ENCODE data around the gene PSD2. TPM values are rescaled to one million over a fixed set of nuclear protein-coding genes. Genes with fewer than 3 reads are reported as not detected.

PSD2 gene
- total RNA-seq, 4 donors from 2014 or later, result under 0.01 to 0.17 (median 0.13) TPM; not detected in 1

DNA sequence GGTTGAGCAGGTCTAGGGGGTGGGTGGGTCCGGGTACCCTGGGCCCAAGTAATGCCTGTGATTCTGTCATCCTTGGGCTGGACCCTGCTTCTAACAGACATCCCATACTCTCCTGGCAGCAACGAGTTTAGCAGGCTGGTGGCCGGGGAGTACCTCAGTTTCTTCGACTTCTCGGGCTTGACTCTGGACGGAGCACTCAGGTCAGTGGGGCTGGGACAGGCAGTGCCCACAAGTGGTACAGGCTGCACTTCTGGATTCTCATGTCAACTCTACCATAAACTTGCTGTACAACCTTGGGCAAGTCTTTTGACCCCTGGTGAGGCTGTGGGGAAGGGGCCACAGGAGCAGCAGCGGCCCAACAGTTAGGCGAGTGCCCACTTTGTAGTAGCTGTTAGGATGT is 21.8 kb downstream of the PSD2 start:
- DNase-seq (ENCODE audit: extremely low spot score), result no peak
- intact Hi-C loops (cut with DNase I), result no loop called here
- Histone ChIP-seq H3K4me1 (no peaks in the 10 kb centered on the region), H3K9me3 (peaks cover 0 to 11% (median 6%) of the 10 kb centered on the region in 4 donors), H3K36me3 (no peaks in the 10 kb centered on the region), H3K27ac (replicated peaks in 1 of 4) (no peak overlapping the region), H3K4me3 (no peak overlapping the region), H3K27me3 (no peaks in the 10 kb centered on the region)
- TF ChIP-seq EP300 (IDR thresholded peaks at IDR 0.05), result no peak
- no peak for TF ChIP-seq POLR2A (IDR thresholded peaks at IDR 0.05; ENCODE audit: low read depth)
- TF ChIP-seq POLR2AphosphoS5 (IDR thresholded peaks at IDR 0.05), result no peak
- TF ChIP-seq, protein P1, sequence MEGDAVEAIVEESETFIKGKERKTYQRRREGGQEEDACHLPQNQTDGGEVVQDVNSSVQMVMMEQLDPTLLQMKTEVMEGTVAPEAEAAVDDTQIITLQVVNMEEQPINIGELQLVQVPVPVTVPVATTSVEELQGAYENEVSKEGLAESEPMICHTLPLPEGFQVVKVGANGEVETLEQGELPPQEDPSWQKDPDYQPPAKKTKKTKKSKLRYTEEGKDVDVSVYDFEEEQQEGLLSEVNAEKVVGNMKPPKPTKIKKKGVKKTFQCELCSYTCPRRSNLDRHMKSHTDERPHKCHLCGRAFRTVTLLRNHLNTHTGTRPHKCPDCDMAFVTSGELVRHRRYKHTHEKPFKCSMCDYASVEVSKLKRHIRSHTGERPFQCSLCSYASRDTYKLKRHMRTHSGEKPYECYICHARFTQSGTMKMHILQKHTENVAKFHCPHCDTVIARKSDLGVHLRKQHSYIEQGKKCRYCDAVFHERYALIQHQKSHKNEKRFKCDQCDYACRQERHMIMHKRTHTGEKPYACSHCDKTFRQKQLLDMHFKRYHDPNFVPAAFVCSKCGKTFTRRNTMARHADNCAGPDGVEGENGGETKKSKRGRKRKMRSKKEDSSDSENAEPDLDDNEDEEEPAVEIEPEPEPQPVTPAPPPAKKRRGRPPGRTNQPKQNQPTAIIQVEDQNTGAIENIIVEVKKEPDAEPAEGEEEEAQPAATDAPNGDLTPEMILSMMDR (IDR thresholded peaks at IDR 0.05), result no peak
- 90% methylated on average over 5 of the region's 8 CpGs for WGBS

DNA sequence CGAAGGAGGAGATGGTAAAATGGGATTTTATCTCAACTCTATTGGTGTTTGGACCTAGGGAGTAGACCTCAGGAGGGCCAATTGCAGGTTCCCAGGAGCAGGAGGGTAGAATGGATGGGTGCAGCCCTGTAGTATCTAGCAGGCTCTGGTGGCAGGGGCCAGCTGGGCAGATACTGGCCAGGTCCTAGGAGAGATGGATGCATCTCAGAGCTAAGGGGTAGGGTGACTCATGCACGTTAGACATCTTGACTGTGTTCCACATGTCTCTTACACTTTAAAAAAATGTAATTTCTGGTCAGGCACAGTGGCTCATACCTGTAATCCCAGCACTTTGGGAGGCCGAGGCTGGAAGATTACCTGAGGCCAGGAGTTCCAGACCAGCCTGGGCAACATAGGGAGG is 22.4 kb downstream of the PSD2 start:
- no peak for TF ChIP-seq POLR2AphosphoS5 (IDR thresholded peaks at IDR 0.05)
- no peak for TF ChIP-seq POLR2A (IDR thresholded peaks at IDR 0.05; ENCODE audit: low read depth)
- no peak for TF ChIP-seq EP300 (IDR thresholded peaks at IDR 0.05)
- TF ChIP-seq, protein P1 (IDR thresholded peaks at IDR 0.05), result no peak
- intact Hi-C loops (cut with DNase I), result no loop called here
- no peaks in the 10 kb centered on the region for H3K36me3 ChIP-seq
- no peak overlapping the region for H3K27ac ChIP-seq (replicated peaks in 1 of 4)
- DNase-seq (ENCODE audit: extremely low spot score), result no peak
- H3K4me1 ChIP-seq, result no peaks in the 10 kb centered on the region
- peaks cover 0 to 11% (median 6%) of the 10 kb centered on the region in 4 donors for H3K9me3 ChIP-seq
- 88% methylated on average over 3 of the region's 3 CpGs for WGBS
- no peak overlapping the region for H3K4me3 ChIP-seq
- H3K27me3 ChIP-seq, result no peaks in the 10 kb centered on the region

DNA sequence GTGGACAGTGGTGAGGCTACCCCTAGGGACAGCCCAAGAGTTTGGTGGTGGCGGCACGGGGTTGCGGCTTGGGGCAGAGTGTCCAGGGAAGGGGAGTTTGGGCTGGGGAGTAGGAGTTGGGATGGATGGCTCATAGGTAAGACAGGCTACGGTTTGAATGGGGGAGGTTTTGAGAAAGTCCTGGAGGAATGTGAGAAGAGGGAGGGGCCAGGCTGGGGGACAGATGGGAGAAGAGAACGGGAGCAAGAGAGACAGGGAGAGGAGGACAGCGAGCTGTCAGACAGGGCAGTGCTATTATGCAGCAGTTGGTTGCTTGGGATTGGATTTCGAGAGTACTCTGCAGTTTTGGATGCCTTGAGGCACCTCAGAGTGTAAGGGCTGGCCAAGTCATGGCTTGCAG is 24.5 kb downstream of the PSD2 start:
- Histone ChIP-seq H3K27me3 (no peaks in the 10 kb centered on the region), H3K4me1 (no peaks in the 10 kb centered on the region), H3K27ac (replicated peaks in 1 of 4) (no peak overlapping the region), H3K4me3 (no peak overlapping the region), H3K9me3 (peaks cover 0 to 11% (median 6%) of the 10 kb centered on the region in 4 donors), H3K36me3 (no peaks in the 10 kb centered on the region)
- WGBS, result 66% methylated on average over 7 of the region's 7 CpGs
- intact Hi-C loops (cut with DNase I), result no loop called here
- no peak for DNase-seq (ENCODE audit: extremely low spot score)
- TF ChIP-seq, protein P1 (IDR thresholded peaks at IDR 0.05), result no peak
- TF ChIP-seq POLR2A (IDR thresholded peaks at IDR 0.05; ENCODE audit: low read depth), result no peak
- no peak for TF ChIP-seq EP300 (IDR thresholded peaks at IDR 0.05)
- TF ChIP-seq POLR2AphosphoS5 (IDR thresholded peaks at IDR 0.05), result no peak

- Histone ChIP-seq H3K36me3 (no peaks in the 10 kb centered on the region), H3K9me3 (peaks cover 0 to 11% (median 6%) of the 10 kb centered on the region in 4 donors), H3K27ac (replicated peaks in 1 of 4) (no peak overlapping the region), H3K4me1 (no peaks in the 10 kb centered on the region), H3K4me3 (no peak overlapping the region), H3K27me3 (no peaks in the 10 kb centered on the region)
- DNase-seq (ENCODE audit: extremely low spot score), result no peak
- intact Hi-C loops (cut with DNase I), result no loop called here
- TF ChIP-seq, protein P1 (IDR thresholded peaks at IDR 0.05), result no peak
- no peak for TF ChIP-seq POLR2AphosphoS5 (IDR thresholded peaks at IDR 0.05)
- no peak for TF ChIP-seq EP300 (IDR thresholded peaks at IDR 0.05)
- no peak for TF ChIP-seq POLR2A (IDR thresholded peaks at IDR 0.05; ENCODE audit: low read depth)
- 79% methylated on average over 4 of the region's 4 CpGs for WGBS
Measured at GRCh38 chr5:139820606-139821005, 25.0 kb downstream of the PSD2 start.

Data from esophagus muscularis mucosa (tissue), 4 donors.